Measurements from ENCODE around the gene KCNMA1. TPM values are rescaled to one million over a fixed set of nuclear protein-coding genes. Genes with fewer than 3 reads are reported as not detected.

The KCNMA1 gene
- total RNA-seq, 4 donors from 2014 or later, result 10.1 to 32.6 (median 20.1) TPM

GRCh38 chr10:77633376-77633775, 4.2 kb downstream of the KCNMA1 start:
- ATAC-seq (ENCODE audit: low FRiP score), result no peak
- no peak for TF ChIP-seq CTCF (IDR thresholded peaks at IDR 0.05)
- DNase-seq (ENCODE audit: low spot score), result no peak

GRCh38 chr10:77631241-77631640, 6.4 kb downstream of the KCNMA1 start:
- ATAC-seq (ENCODE audit: low FRiP score) (no peak), DNase-seq (ENCODE audit: low spot score) (no peak)
- TF ChIP-seq CTCF (IDR thresholded peaks at IDR 0.05), result no peak

GRCh38 chr10:77630507-77630848, 7.1 kb downstream of the KCNMA1 start:
- TF ChIP-seq CTCF (IDR thresholded peaks at IDR 0.05), result no peak
- DNase-seq (ENCODE audit: low spot score), result no peak

GRCh38 chr10:77629775-77630506, 7.7 kb downstream of the KCNMA1 start:
- TF ChIP-seq CTCF (IDR thresholded peaks at IDR 0.05), result no peak
- ATAC-seq (ENCODE audit: low FRiP score) (no peak), DNase-seq (ENCODE audit: low spot score) (no peak)

More at GRCh38 chr10:77630507-77630848, 7.1 kb downstream of the KCNMA1 start:
- ATAC-seq (ENCODE audit: low FRiP score), result no peak

GRCh38 chr10:77628906-77629730, 8.5 kb downstream of the KCNMA1 start:
- no peak for DNase-seq (ENCODE audit: low spot score)
- ATAC-seq (ENCODE audit: low FRiP score), result no peak
- TF ChIP-seq CTCF (IDR thresholded peaks at IDR 0.05), result no peak

- no peak for DNase-seq (ENCODE audit: low spot score)
- TF ChIP-seq CTCF (IDR thresholded peaks at IDR 0.05), result no peak
- no peak for ATAC-seq (ENCODE audit: low FRiP score)
These were observed 11.2 kb downstream of the KCNMA1 start for GRCh38 chr10:77626266-77626935.
